H1 (cell line): Measurements from ENCODE around the gene TMBIM1. TPM values are rescaled to one million over a fixed set of nuclear protein-coding genes. Genes with fewer than 3 reads are reported as not detected.
A peak's percentile ranks its signal among the peaks of the same experiment; 100 is the strongest.
"Not testable (repeated sequence)": the region's sequence is repeated elsewhere in the genome, so short reads cannot be mapped to it uniquely, and the experiment has no call there.

ENCODE experiments used
- CTCF ChIA-PET: fragments of 300-600 bp; sonication (Branson Sonifier 250); formaldehyde crosslinking; loops from one replicate; lab custom pipeline; 2021; ENCODE audit not compliant: partially characterized antibody; lab: Charles Lee
- POLR2A ChIA-PET: fragments of 300-600 bp; sonication (Branson Sonifier 250); formaldehyde crosslinking; loops from one replicate; lab custom pipeline; 2021; ENCODE audit warnings: inconsistent platforms; ENCODE audit not compliant: partially characterized antibody; lab: Charles Lee
- DNase-seq, 2 experiments: peaks; one replicate each; pipeline versions ENCODE4 v3.0.0 to v3.0.0-alpha.2; 2010 to 2022; ENCODE audit warnings: low spot score in 2 of 2, low read depth in 1 of 2, mixed read lengths in 1 of 2
- FAIRE-seq: peaks from 2 replicates; lab custom pipeline; 2011; peaks lifted over from hg19 to GRCh38; lab: Jason Lieb, UNC
- H2AFZ ChIP-seq: 2 replicates; pipeline ENCODE4 v1.8.1; 2012; ENCODE audit warnings: low read length, inconsistent platforms
- H2AK5ac ChIP-seq: 2 replicates; pipeline ENCODE4 v1.6.1; 2013; ENCODE audit warnings: low read depth, low read length
- H2BK120ac ChIP-seq: replicated peaks from 2 replicates; pipeline ENCODE3; 2013; ENCODE audit warnings: low read depth, low read length, inconsistent platforms
- H2BK12ac ChIP-seq: 2 replicates; pipeline ENCODE4 v1.6.1; 2013; ENCODE audit warnings: low read depth, low read length
- H2BK15ac ChIP-seq: 2 replicates; pipeline ENCODE4 v1.6.1; 2013; ENCODE audit warnings: low read length
- H2BK20ac ChIP-seq: 2 replicates; pipeline ENCODE4 v1.6.1; 2013; ENCODE audit warnings: low read length
- H2BK5ac ChIP-seq: 2 replicates; pipeline ENCODE4 v1.6.1; 2013; ENCODE audit warnings: low read depth, low read length
- H3K14ac ChIP-seq: 2 replicates; pipeline ENCODE4 v1.6.1; 2013; ENCODE audit warnings: inconsistent platforms; ENCODE audit not compliant: insufficient read length
- H3K18ac ChIP-seq: 2 replicates; pipeline ENCODE4 v1.6.1; 2013; ENCODE audit warnings: low read length; ENCODE audit errors: extremely low read depth
- H3K23ac ChIP-seq: 2 replicates; pipeline ENCODE4 v1.6.1; 2013; ENCODE audit warnings: inconsistent platforms; ENCODE audit not compliant: insufficient read length
- H3K23me2 ChIP-seq: 2 replicates; pipeline ENCODE4 v1.6.1; 2013; ENCODE audit warnings: low read depth, low read length
- H3K27ac ChIP-seq: 2 replicates; pipeline ENCODE4 v1.6.1; 2011; ENCODE audit warnings: low read depth, low read length, inconsistent platforms
- H3K27me3 ChIP-seq, 4 experiments: replicated peaks in 1 of 4; 1 replicate in 1 of 4; 2 replicates in 3 of 4; pipeline versions ENCODE4 v1.6.1 to v1.8.1; 2011 to 2013; ENCODE audit warnings: low read length in 3 of 4, mild to moderate bottlenecking in 3 of 4, inconsistent platforms in 2 of 4, mixed read lengths in 2 of 4, moderate library complexity in 1 of 4; ENCODE audit not compliant: control insufficient read depth in 3 of 4, insufficient read depth in 3 of 4; ENCODE audit errors: extremely low read depth in 1 of 4
- H3K36me3 ChIP-seq, 4 experiments: 2 replicates each; pipeline versions ENCODE4 v1.6.1 to v1.8.1; 2011 to 2013; ENCODE audit warnings: mild to moderate bottlenecking in 4 of 4, low read length in 3 of 4, moderate library complexity in 2 of 4, control low read depth in 1 of 4, inconsistent platforms in 1 of 4; ENCODE audit not compliant: insufficient read depth in 4 of 4, control insufficient read depth in 2 of 4
- H3K4ac ChIP-seq: replicated peaks from 2 replicates; pipeline ENCODE3; 2013; ENCODE audit warnings: low read length, low read depth, mixed read lengths, inconsistent platforms; ENCODE audit not compliant: insufficient read length
- H3K4me1 ChIP-seq, 4 experiments: replicated peaks in 1 of 4; 1 replicate in 1 of 4; 2 replicates in 3 of 4; pipeline versions ENCODE4 v1.6.1 to v1.8.1; 2011 to 2013; ENCODE audit warnings: low read length in 3 of 4, inconsistent platforms in 2 of 4, mixed read lengths in 1 of 4; ENCODE audit not compliant: insufficient read depth in 4 of 4, control insufficient read depth in 3 of 4
- H3K4me2 ChIP-seq, 2 experiments: 2 replicates each; pipeline versions ENCODE4 v1.6.1 to v1.8.1; 2011 to 2013; ENCODE audit warnings: low read depth in 2 of 2, low read length in 2 of 2, control low read depth in 1 of 2, inconsistent platforms in 1 of 2, mild to moderate bottlenecking in 1 of 2; ENCODE audit not compliant: insufficient read depth in 1 of 2
- H3K4me3 ChIP-seq, 4 experiments: fragments of 200-600, 300-600 bp in 1 of 4; sonication (generic), shearing (Covaris generic), sonication (Bioruptor Twin) in 1 of 4; 2 replicates each; pipeline versions ENCODE4 v1.5.1 to v1.8.1; 2011 to 2016; ENCODE audit warnings: low read length in 4 of 4, low read depth in 3 of 4, control low read depth in 2 of 4, inconsistent platforms in 2 of 4, mild to moderate bottlenecking in 2 of 4, mixed read lengths in 1 of 4, moderate library complexity in 1 of 4; ENCODE audit not compliant: insufficient read depth in 2 of 4; ENCODE audit errors: extremely low read depth in 1 of 4
- H3K56ac ChIP-seq: replicated peaks from 2 replicates; pipeline ENCODE3; 2013; ENCODE audit warnings: low read depth, mild to moderate bottlenecking, mixed read lengths, low read length, inconsistent platforms; ENCODE audit not compliant: insufficient read length
- H3K79me1 ChIP-seq: 2 replicates; pipeline ENCODE4 v1.6.1; 2013; ENCODE audit warnings: low read depth, low read length, control low read depth
- H3K79me2 ChIP-seq, 2 experiments: 2 replicates each; pipeline versions ENCODE4 v1.6.1 to v1.8.1; 2012 to 2013; ENCODE audit warnings: low read length in 2 of 2, mild to moderate bottlenecking in 2 of 2, inconsistent platforms in 1 of 2; ENCODE audit not compliant: insufficient read depth in 2 of 2, control insufficient read depth in 1 of 2
- H3K9ac ChIP-seq, 4 experiments: replicated peaks in 1 of 4; 1 replicate in 1 of 4; 2 replicates in 3 of 4; pipeline versions ENCODE4 v1.6.1 to v1.8.1; 2011 to 2013; ENCODE audit warnings: low read depth in 3 of 4, low read length in 3 of 4, control low read depth in 2 of 4, mild to moderate bottlenecking in 2 of 4, moderate library complexity in 2 of 4, inconsistent platforms in 1 of 4; ENCODE audit errors: extremely low read depth in 1 of 4
- H3K9me3 ChIP-seq, 2 experiments: 2 replicates each; pipeline versions ENCODE4 v1.6.1 to v1.8.1; 2012 to 2013; ENCODE audit warnings: mild to moderate bottlenecking in 2 of 2, moderate library complexity in 2 of 2, control low read depth in 1 of 2, inconsistent platforms in 1 of 2, low read depth in 1 of 2, low read length in 1 of 2, mixed read lengths in 1 of 2; ENCODE audit not compliant: insufficient read depth in 2 of 2
- H4K20me1 ChIP-seq, 2 experiments: replicated peaks in 1 of 2; 2 replicates each; pipeline versions ENCODE3 to v1.8.1; 2011 to 2013; ENCODE audit warnings: inconsistent platforms in 2 of 2, low read length in 2 of 2, mild to moderate bottlenecking in 1 of 2; ENCODE audit not compliant: insufficient read depth in 2 of 2, control insufficient read depth in 1 of 2
- H4K5ac ChIP-seq: 2 replicates; pipeline ENCODE4 v1.6.1; 2013; ENCODE audit warnings: low read length, low read depth, mixed read lengths, inconsistent platforms; ENCODE audit not compliant: insufficient read length
- H4K8ac ChIP-seq: 2 replicates; pipeline ENCODE4 v1.8.0; 2013; ENCODE audit warnings: mild to moderate bottlenecking, moderate library complexity, low read length, inconsistent platforms; ENCODE audit not compliant: insufficient read depth; ENCODE audit errors: extremely low read depth
- H4K91ac ChIP-seq: replicated peaks from 2 replicates; pipeline ENCODE3; 2013; ENCODE audit warnings: low read length, mixed read lengths, inconsistent platforms; ENCODE audit not compliant: insufficient read length
- GABPA ChIP-seq: IDR thresholded peaks from 2 replicates; pipeline ENCODE4 v1.6.1; 2011; ENCODE audit warnings: mild to moderate bottlenecking, low read length, moderate library complexity, borderline replicate concordance; ENCODE audit not compliant: insufficient read depth
- SIN3A ChIP-seq, 2 experiments: IDR thresholded peaks in 1 of 2; conservative IDR thresholded peaks in 1 of 2; 2 replicates each; pipeline ENCODE4 v1.6.1; 2011 to 2012; ENCODE audit warnings: low read length in 2 of 2, improper control_type of control experiment in 1 of 2, low read depth in 1 of 2, mild to moderate bottlenecking in 1 of 2
- WGBS, 2 experiments: shearing (Covaris generic) in 1 of 2; methylation state at CpG; one replicate each; pipeline versions ENCODE4 v1.1.6 to v1.1.7; 2013 to 2015; ENCODE audit warnings: low lambda C conversion rate in 2 of 2, mixed read lengths in 2 of 2, inconsistent platforms in 1 of 2, low coverage in 1 of 2, missing lambda C conversion rate in 1 of 2; ENCODE audit not compliant: insufficient replicate concordance in 2 of 2, insufficient coverage in 1 of 2, insufficient read length in 1 of 2; ENCODE audit errors: extremely low coverage in 1 of 2, missing lambda C conversion rate in 1 of 2; 5-methylcytosine and 5-hydroxymethylcytosine counted together
- polyA plus RNA-seq, 7 experiments: library from polyadenylated mRNA; depleted of rRNA in 3 of 7; stranded (reverse) in 5 of 7; unstranded in 2 of 7; fragments of >200 nt in 5 of 7; fragments of 200-250 nt in 2 of 7; gene quantifications; 1 replicate in 5 of 7; 2 replicates in 1 of 7; 4 replicates in 1 of 7; pipeline versions ENCODE4 v1.2.1 to v1.2.3, GENCODE V29; 2011 to 2013; ENCODE audit warnings: missing spikeins in 2 of 7, mixed read lengths in 2 of 7
- total RNA-seq: library from RNA; stranded (reverse); fragmentation: NEBNext Ultra II Directional; extraction: Animal tissue kit (Norgen Biotek cat#: 25700); gene quantifications from 2 replicates; pipeline ENCODE4 v1.2.1, GENCODE V29; 2021

Gene TMBIM1
- total and polyA plus RNA-seq, 2 of the 8 experiments (the other 6 are each of a cell fraction or from before 2014, with no cell fraction given), result 22.1 to 36.8 TPM

- TF ChIP-seq SIN3A (conservative IDR thresholded peaks at IDR 0.05 in 1 of 2, IDR thresholded peaks at IDR 0.05 in 1 of 2; ENCODE audit: low read depth in 1 of 2, low read length in 2 of 2) (no peak), GABPA (no peak)
Observed at GRCh38 chr2:218312267-218312756, 20.0 kb upstream of the TMBIM1 start (continued).

- H3K9me3 ChIP-seq, H3K4me1 ChIP-seq, H3K23me2 ChIP-seq, H3K36me3 ChIP-seq, H3K27ac ChIP-seq, FAIRE-seq, H2BK5ac ChIP-seq, H3K4me2 ChIP-seq, H2BK12ac ChIP-seq, H3K23ac ChIP-seq, H2AK5ac ChIP-seq, H3K18ac ChIP-seq, DNase-seq, POLR2A ChIA-PET, H4K8ac ChIP-seq, H3K9ac ChIP-seq, H4K20me1 ChIP-seq, H3K14ac ChIP-seq, H2BK20ac ChIP-seq, H4K5ac ChIP-seq, H4K91ac ChIP-seq, H3K79me1 ChIP-seq, H3K79me2 ChIP-seq, H2BK120ac ChIP-seq, H3K4ac ChIP-seq, H3K27me3 ChIP-seq, H2BK15ac ChIP-seq, H3K56ac ChIP-seq, H3K4me3 ChIP-seq: not testable (repeated sequence)
- H2AFZ ChIP-seq, result 0 out of 2 replicates have a peak overlapping the region, but pooled peaks have one; percentile 70
- CTCF ChIA-PET, result interaction anchor here (0.6 to 1.8 kb wide), 3 partner anchors 10 to 44 kb away, joined by 3 to 10 read pairs (median 4); no protein-coding TSS in a partner anchor
- WGBS, 2 experiments, result 85% methylated on average over 11 of the region's 11 CpGs; no CpG with 5 or more reads in 1 of the 2 experiments
Observed at GRCh38 chr2:218311541-218312266, 19.4 kb upstream of the TMBIM1 start.
